Measurements from ENCODE around the gene ASPRV1. TPM values are rescaled to one million over a fixed set of nuclear protein-coding genes. Genes with fewer than 3 reads are reported as not detected.

The ASPRV1 gene
- total RNA-seq = 1 to 10 TPM in 1 of 3 donors, under 1 TPM in 2; 0.55 to 1.1 (median 0.55) TPM
- long read RNA-seq, donor 1 = 0 reads
- long read RNA-seq, donor 2 = 0 reads

DNA sequence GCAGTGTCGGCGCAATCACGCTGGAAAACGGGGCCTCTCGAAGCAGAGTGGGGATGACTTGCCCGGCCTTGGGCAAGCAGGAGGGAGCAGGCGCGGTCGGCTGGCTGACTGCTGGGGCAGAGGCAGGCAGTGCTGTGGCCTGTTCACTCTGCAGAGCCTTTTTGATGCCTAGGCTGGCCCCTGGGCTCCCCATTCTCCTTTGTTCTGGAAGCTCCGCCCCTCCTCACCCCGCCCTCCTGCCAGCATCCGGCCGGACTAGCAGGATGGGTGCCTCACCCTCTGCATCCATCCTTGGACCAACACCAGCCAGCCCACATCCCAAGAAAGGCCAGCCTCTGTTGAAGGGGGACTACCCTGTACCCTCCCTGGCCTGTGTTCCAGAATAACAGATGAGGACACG is at the start of gene ASPRV1:
Gene ASPRV1 (minus strand): TSS at position 136 of the 400 bp plus-strand sequence. CDS start 195 bp downstream, outside the sequence.
- peaks cover 14% of the 10 kb centered on the region for H3K4me1 ChIP-seq (ENCODE audit: low read depth)
- H3K36me3 ChIP-seq (ENCODE audit: low read depth) = no peaks in the 10 kb centered on the region
- ATAC-seq = no peak
- TF ChIP-seq, protein P1, sequence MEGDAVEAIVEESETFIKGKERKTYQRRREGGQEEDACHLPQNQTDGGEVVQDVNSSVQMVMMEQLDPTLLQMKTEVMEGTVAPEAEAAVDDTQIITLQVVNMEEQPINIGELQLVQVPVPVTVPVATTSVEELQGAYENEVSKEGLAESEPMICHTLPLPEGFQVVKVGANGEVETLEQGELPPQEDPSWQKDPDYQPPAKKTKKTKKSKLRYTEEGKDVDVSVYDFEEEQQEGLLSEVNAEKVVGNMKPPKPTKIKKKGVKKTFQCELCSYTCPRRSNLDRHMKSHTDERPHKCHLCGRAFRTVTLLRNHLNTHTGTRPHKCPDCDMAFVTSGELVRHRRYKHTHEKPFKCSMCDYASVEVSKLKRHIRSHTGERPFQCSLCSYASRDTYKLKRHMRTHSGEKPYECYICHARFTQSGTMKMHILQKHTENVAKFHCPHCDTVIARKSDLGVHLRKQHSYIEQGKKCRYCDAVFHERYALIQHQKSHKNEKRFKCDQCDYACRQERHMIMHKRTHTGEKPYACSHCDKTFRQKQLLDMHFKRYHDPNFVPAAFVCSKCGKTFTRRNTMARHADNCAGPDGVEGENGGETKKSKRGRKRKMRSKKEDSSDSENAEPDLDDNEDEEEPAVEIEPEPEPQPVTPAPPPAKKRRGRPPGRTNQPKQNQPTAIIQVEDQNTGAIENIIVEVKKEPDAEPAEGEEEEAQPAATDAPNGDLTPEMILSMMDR (IDR thresholded peaks at IDR 0.05) = no peak
- no peaks in the 10 kb centered on the region for H3K9me3 ChIP-seq
- no peak within 1 kb of the TSS for H3K4me3 ChIP-seq
- DNase-seq = no peak
- intact Hi-C loops (cut with DNase I, micrococcal nuclease) = no loop called here

DNA sequence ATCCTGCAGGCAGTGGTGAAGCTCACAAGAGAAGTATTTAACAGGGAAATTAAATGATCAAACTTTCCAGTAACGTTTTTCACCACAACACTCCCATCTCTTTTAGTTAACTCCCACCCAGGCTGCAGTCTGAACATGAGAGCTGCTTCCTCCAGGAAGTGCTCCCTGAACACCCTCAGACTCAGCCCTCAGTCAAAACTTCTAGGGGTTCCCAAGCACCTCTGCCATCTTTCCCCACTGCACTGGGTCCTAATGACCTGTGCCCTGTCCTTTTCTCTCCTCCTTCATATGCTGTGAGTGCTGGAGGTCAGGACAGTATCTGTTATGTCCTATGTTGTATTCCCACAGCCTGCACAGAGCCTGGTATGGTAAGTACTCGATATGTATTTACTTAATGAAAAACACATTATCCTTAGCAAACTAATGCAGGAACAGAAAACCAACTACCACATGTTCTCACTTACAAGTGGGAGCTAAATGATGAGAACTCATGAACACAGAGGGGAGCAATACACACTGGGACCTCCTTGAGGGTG is 49.2 kb upstream of the ASPRV1 start:
- H3K9me3 ChIP-seq = no peaks in the 10 kb centered on the region
- ATAC-seq (no peak), DNase-seq (no peak)
- TF ChIP-seq, protein P1 (IDR thresholded peaks at IDR 0.05) = no peak
- intact Hi-C loops (cut with DNase I, micrococcal nuclease) = no loop called here
- H3K4me3 ChIP-seq = no peak overlapping the region
- peaks cover 4% of the 10 kb centered on the region for H3K4me1 ChIP-seq (ENCODE audit: low read depth)
- no peaks in the 10 kb centered on the region for H3K36me3 ChIP-seq (ENCODE audit: low read depth)

DNA sequence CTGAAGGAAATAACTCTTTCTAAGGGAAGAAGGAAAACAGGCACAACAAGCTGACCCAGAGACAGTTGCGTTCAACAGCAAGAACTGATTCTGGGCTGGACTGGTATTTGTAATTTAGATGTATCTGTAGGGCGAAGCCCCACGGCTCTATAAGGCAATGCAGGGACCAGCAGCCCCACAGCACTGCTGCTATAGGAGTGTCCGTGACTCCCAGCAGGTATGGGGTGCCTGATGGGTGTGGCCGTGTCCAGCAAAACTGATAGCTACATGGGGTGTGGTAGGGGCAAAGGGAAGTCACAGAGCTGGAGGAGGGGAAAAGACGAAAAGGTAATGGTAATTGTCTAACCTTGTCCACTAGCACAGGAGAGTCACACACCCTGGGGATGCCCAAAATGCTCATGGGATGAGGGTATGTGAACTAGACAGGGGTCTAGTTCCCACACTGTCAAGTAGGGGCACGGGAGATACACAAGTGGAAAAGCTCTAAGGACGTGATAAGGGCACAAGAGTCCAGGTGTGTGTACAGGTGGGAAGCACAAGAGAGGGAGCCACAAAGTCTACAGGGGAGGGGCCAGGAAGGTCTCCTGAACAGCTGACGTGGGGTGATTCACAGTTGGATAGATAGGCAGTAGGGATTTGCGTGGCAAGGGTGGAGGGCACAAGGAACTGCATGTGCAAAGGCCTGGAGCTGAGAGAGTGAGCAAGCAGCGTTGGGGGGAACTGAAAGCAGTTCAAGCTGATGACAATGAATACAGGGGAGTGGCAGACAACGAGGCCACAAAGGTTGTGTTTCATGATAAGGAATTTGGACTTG is 48.5 kb upstream of the ASPRV1 start:
- peak; percentile 93 for ATAC-seq
- Histone ChIP-seq H3K4me1 (ENCODE audit: low read depth) (peaks cover 4% of the 10 kb centered on the region), H3K36me3 (ENCODE audit: low read depth) (no peaks in the 10 kb centered on the region), H3K9me3 (no peaks in the 10 kb centered on the region), H3K4me3 (no peak overlapping the region)
- DNase-seq = peak; percentile 77 to 87 (median 83)
- TF ChIP-seq, protein P1 (IDR thresholded peaks at IDR 0.05) = no peak
- intact Hi-C loops (cut with DNase I, micrococcal nuclease) = no loop called here

DNA sequence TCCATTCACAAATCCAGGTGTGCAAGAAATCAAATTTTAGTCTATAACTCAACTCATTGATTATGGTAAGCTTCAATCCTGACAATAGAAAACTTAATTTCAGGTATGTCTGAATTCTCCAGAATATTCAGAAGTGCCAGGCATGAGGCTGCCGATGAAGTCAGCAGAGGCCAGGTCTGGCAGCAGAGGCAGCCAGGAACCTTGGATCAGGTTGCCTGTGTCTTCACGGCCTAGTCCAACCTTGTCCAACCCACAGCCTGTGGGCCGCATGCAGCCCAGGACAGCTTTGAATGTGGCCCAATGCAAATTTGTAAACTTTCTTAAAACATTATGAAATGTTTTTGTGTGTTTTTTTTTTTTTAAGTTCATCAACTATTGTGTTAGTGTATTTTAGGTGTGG is 46.9 kb upstream of the ASPRV1 start:
- H3K9me3 ChIP-seq = no peaks in the 10 kb centered on the region
- ATAC-seq = no peak
- H3K4me3 ChIP-seq = no peak overlapping the region
- H3K4me1 ChIP-seq (ENCODE audit: low read depth) = peaks cover 4% of the 10 kb centered on the region
- DNase-seq = no peak
- no peaks in the 10 kb centered on the region for H3K36me3 ChIP-seq (ENCODE audit: low read depth)
- TF ChIP-seq, protein P1 (IDR thresholded peaks at IDR 0.05) = no peak
- intact Hi-C loops (cut with DNase I, micrococcal nuclease) = no loop called here

DNA sequence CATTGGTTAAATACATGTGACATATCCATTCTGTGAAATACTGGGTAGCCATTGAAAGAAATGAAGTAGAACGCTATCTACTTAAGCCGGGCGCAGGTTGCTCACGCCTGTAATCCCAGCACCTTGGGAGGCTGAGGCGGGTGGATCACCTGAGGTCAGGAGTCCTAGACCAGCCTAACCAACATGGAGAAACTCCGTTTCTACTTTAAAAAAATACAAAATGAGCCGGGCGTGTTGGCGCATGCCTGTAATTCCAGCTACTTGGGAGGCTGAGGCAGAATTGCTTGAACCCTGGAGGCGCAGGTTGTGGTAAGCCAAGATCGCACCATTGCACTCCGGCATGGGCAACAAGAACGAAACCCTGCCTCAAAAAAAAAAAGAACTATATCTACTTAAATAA is 45.7 kb upstream of the ASPRV1 start:
- DNase-seq (no peak), ATAC-seq (no peak)
- Histone ChIP-seq H3K9me3 (no peaks in the 10 kb centered on the region), H3K36me3 (ENCODE audit: low read depth) (no peaks in the 10 kb centered on the region), H3K4me3 (no peak overlapping the region), H3K4me1 (ENCODE audit: low read depth) (peaks cover 4% of the 10 kb centered on the region)
- intact Hi-C loops (cut with DNase I, micrococcal nuclease) = no loop called here
- TF ChIP-seq, protein P1 (IDR thresholded peaks at IDR 0.05) = no peak
